H1 (cell line): ENCODE results near the gene CXorf65.

Source experiments
- CTCF ChIP-seq, 3 experiments: IDR thresholded peaks; 1 replicate in 2 of 3; 2 replicates in 1 of 3; pipeline versions ENCODE4 v1.5.1 to v1.6.1; 2011; ENCODE audit warnings: low read length in 3 of 3, mild to moderate bottlenecking in 3 of 3, inconsistent platforms in 2 of 3, low read depth in 1 of 3, moderate library complexity in 1 of 3; ENCODE audit not compliant: insufficient read depth in 1 of 3; ENCODE audit errors: control extremely low read depth in 1 of 3
- EZH2 ChIP-seq: fragments of 200-600 bp; sonication (generic); IDR thresholded peaks from 2 replicates; pipeline ENCODE4 v1.7.1; 2012; ENCODE audit warnings: low read depth, mild to moderate bottlenecking, moderate library complexity, low read length, inconsistent platforms; ENCODE audit not compliant: severe bottlenecking
- JUN ChIP-seq: IDR thresholded peaks from 2 replicates; pipeline ENCODE4 v1.6.1; 2011; ENCODE audit warnings: low read depth, mild to moderate bottlenecking, improper control_type of control experiment, low read length
- MAFK ChIP-seq: IDR thresholded peaks from 2 replicates; pipeline ENCODE4 v1.6.1; 2012; ENCODE audit warnings: low read depth, mild to moderate bottlenecking, improper control_type of control experiment, low read length
- POLR2A ChIP-seq, 2 experiments: IDR thresholded peaks; 1 replicate in 1 of 2; 2 replicates in 1 of 2; pipeline ENCODE4 v1.6.1; 2011; ENCODE audit warnings: low read depth in 2 of 2, low read length in 2 of 2, mild to moderate bottlenecking in 2 of 2; ENCODE audit errors: control extremely low read depth in 1 of 2
- POLR2AphosphoS5 ChIP-seq: IDR thresholded peaks from 2 replicates; pipeline ENCODE4 v1.6.1; 2011; ENCODE audit warnings: low read depth, low read length
- TAF1 ChIP-seq: IDR thresholded peaks from 2 replicates; pipeline ENCODE4 v1.6.1; 2011; ENCODE audit warnings: mild to moderate bottlenecking, low read depth, low read length

- TF ChIP-seq CTCF (IDR thresholded peaks at IDR 0.05; ENCODE audit: control extremely low read depth in 1 of 3, insufficient read depth in 1 of 3, low read depth in 1 of 3, low read length in 3 of 3) (no peak), JUN (no peak), POLR2A (IDR thresholded peaks at IDR 0.05; ENCODE audit: control extremely low read depth in 1 of 2, low read depth in 2 of 2, low read length in 2 of 2) (no peak), EZH2 (no peak), TAF1 (no peak), POLR2AphosphoS5 (no peak), MAFK (no peak)
These were observed 10.4 kb downstream of the CXorf65 start for GRCh38 chrX:71095981-71096759.
